Chondrocyte (in vitro differentiated cells): ENCODE results near the gene XG. TPM values are rescaled to one million over a fixed set of nuclear protein-coding genes. Genes with fewer than 3 reads are reported as not detected.

Source experiments
- DNase-seq: peaks from one replicate; pipeline ENCODE4 v3.0.0; 2021; ENCODE audit warnings: mixed read lengths, low spot score
- H3K27ac Mint-ChIP-seq: one replicate; pipeline ENCODE4 v1.8.0; 2021; ENCODE audit warnings: mild to moderate bottlenecking, moderate library complexity, mixed read lengths; ENCODE audit not compliant: unreplicated experiment
- H3K27me3 Mint-ChIP-seq: 2 replicates; pipeline ENCODE4 v1.8.0; 2021; ENCODE audit warnings: low read depth, mixed read lengths
- H3K36me3 Mint-ChIP-seq: 2 replicates; pipeline ENCODE4 v1.8.0; 2021; ENCODE audit warnings: low read depth, mixed read lengths
- H3K4me1 Mint-ChIP-seq: 2 replicates; pipeline ENCODE4 v1.8.0; 2021; ENCODE audit warnings: low read depth, mild to moderate bottlenecking, mixed read lengths
- H3K4me3 Mint-ChIP-seq: one replicate; pipeline ENCODE4 v1.8.0; 2021; ENCODE audit warnings: mild to moderate bottlenecking, moderate library complexity, mixed read lengths; ENCODE audit not compliant: unreplicated experiment
- H3K9me3 Mint-ChIP-seq: 2 replicates; pipeline ENCODE4 v1.8.0; 2021; ENCODE audit warnings: low read depth, mixed read lengths
- total RNA-seq: library from RNA; stranded (reverse); gene quantifications from 3 replicates; pipeline ENCODE4 v1.2.1, GENCODE V29; 2021
- TF ChIP-seq, protein P1 (sequence below): fragments of 200-600 bp; sonication (generic); IDR thresholded peaks from 2 replicates; pipeline ENCODE4 v1.5.0; 2021; ENCODE audit warnings: antibody characterized with exemption, mild to moderate bottlenecking, moderate library complexity

XG gene
- total RNA-seq, 1 donor from 2014 or later, result not detected

DNA sequence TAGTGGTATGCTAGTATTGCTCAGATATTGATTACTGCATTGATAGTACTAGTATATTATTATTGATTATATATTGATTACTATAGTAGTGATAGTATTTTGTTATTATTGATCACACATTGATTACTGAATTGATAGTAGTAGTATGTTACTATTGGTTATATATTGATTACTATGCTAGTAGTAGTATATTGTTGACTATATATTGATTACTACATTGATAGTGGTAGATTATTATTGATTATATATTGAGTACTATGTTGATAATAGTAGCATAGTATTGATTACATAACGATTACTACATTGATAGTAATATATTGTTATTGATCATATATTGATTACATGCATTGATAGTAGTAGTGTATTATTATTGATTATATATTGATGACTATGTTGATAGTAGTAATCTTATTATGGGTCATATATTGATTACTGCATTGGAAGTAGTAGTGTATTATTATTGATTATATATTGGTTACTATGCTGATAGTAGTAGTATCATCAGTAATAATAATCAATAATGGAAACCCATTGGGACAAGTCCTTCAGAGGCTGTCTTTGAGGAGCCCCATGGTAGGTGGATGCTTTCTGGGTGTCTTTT lies 107.5 kb downstream of the XG start:
- Mint-ChIP-seq H3K4me3 (no peak overlapping the region), H3K4me1 (peaks cover 12% of the 10 kb centered on the region), H3K9me3 (no peaks in the 10 kb centered on the region), H3K27ac (no peak overlapping the region), H3K27me3 (no peaks in the 10 kb centered on the region), H3K36me3 (peaks cover 4% of the 10 kb centered on the region)
- TF ChIP-seq, protein P1, sequence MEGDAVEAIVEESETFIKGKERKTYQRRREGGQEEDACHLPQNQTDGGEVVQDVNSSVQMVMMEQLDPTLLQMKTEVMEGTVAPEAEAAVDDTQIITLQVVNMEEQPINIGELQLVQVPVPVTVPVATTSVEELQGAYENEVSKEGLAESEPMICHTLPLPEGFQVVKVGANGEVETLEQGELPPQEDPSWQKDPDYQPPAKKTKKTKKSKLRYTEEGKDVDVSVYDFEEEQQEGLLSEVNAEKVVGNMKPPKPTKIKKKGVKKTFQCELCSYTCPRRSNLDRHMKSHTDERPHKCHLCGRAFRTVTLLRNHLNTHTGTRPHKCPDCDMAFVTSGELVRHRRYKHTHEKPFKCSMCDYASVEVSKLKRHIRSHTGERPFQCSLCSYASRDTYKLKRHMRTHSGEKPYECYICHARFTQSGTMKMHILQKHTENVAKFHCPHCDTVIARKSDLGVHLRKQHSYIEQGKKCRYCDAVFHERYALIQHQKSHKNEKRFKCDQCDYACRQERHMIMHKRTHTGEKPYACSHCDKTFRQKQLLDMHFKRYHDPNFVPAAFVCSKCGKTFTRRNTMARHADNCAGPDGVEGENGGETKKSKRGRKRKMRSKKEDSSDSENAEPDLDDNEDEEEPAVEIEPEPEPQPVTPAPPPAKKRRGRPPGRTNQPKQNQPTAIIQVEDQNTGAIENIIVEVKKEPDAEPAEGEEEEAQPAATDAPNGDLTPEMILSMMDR, result no peak
- DNase-seq, result no peak

DNA sequence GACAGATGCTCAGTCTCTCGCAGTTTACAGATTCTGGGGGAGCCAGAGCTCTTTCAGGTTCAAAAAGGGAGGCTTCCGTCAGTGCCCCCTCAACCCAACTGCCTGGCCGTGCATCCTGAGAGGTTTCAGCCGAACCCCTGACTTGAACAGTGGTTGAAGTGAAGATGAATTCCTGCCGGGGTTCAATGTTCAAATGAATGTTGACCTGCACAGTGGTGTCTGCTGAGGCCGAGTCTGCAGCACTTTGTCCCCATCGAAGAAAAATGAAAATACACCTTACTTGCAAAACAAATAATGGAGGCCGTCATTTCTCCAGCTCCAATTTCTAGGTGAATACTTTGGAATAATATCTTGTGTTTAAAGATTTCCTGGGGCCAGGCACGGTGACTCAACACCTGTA lies 110.6 kb downstream of the XG start:
- TF ChIP-seq, protein P1, result no peak
- DNase-seq, result no peak
- Mint-ChIP-seq H3K9me3 (no peaks in the 10 kb centered on the region), H3K4me3 (no peak overlapping the region), H3K36me3 (peaks cover 2% of the 10 kb centered on the region), H3K27me3 (no peaks in the 10 kb centered on the region), H3K4me1 (peaks cover 14% of the 10 kb centered on the region), H3K27ac (no peak overlapping the region)

DNA sequence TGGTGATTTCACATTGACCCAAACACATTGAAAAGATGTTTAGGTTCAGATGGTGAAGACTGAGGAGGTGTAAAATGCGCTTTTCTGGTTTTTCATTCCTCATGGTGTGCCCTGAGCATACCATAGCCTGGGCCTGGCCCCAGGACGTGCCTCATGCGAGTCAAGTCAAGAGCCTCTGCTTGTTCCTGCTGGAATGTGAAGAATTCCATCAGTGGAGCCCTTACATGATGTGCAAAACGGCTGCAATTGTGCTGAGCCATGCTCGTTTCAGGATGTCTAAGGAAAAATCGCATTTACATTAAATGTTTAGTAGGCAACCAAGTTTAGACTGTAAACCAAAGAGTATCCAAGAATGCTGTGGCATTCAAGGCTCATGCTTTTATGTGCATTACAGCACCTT lies 111.8 kb downstream of the XG start:
- peaks cover 2% of the 10 kb centered on the region for H3K36me3 Mint-ChIP-seq
- H3K4me3 Mint-ChIP-seq, result no peak overlapping the region
- no peaks in the 10 kb centered on the region for H3K9me3 Mint-ChIP-seq
- TF ChIP-seq, protein P1, result no peak
- DNase-seq, result no peak
- H3K27me3 Mint-ChIP-seq, result no peaks in the 10 kb centered on the region
- H3K27ac Mint-ChIP-seq, result peak overlapping the region; percentile 50
- peaks cover 14% of the 10 kb centered on the region for H3K4me1 Mint-ChIP-seq

Other genes starting within 250 kb of the XG start
- gene CD99, start 60.7 kb upstream of the XG start, total RNA-seq, result 381 to 570 TPM (median 560 TPM) in 3 replicates
- gene GYG2, start 76.9 kb downstream of the XG start, total RNA-seq, result 11.7 to 14.1 TPM (median 12.1 TPM) in 3 replicates
- 27.4 to 36.4 TPM (median 35.3 TPM) in 3 replicates for gene ARSD, start 177.3 kb downstream of the XG start, total RNA-seq